Activated naive CD8-positive, alpha-beta T cell treated with anti-CD3 and anti-CD28 coated beads, Interleukin-2, amount 10 ng/mL, durations not matched to agents 7 days and 5 days (primary cell): Measurements from ENCODE around the gene SHISA7. TPM values are rescaled to one million over a fixed set of nuclear protein-coding genes. Genes with fewer than 3 reads are reported as not detected.

Experiments
- total RNA-seq, 2 experiments: library from RNA; stranded (reverse); gene quantifications; one replicate each; pipeline ENCODE4 v1.2.3, GENCODE V29; 2021

Gene SHISA7
- total RNA-seq, 2 experiments from 2014 or later, result not detected

Other genes starting within 250 kb of the SHISA7 start
- not detected for gene PTPRH, start 233.8 kb downstream of the SHISA7 start, total RNA-seq
- gene TMEM86B, start 214.5 kb downstream of the SHISA7 start, total RNA-seq, result 10 to 100 TPM; 18.8 to 19.4 TPM
- gene PPP6R1, start 184.3 kb downstream of the SHISA7 start, total RNA-seq, result 100 to 1,000 TPM; 211 to 226 TPM
- 10 to 100 TPM; 19.5 to 20.3 TPM for gene HSPBP1, start 163.2 kb downstream of the SHISA7 start, total RNA-seq
- 1 to 10 TPM; 9.0 TPM for gene BRSK1, start 159.3 kb downstream of the SHISA7 start, total RNA-seq
- 1 to 10 TPM in 1 of 2 experiments, under 1 TPM in 1; 0.51 to 1.1 TPM for gene TMEM150B, start 118.0 kb downstream of the SHISA7 start, total RNA-seq
- gene KMT5C, start 103.4 kb downstream of the SHISA7 start, total RNA-seq, result 10 to 100 TPM; 26.4 to 28.5 TPM
- under 1 TPM in 1 of 2 experiments, not detected in 1; 0.55 TPM for gene COX6B2, start 88.6 kb downstream of the SHISA7 start, total RNA-seq
- gene GARIN5B, start 80.0 kb downstream of the SHISA7 start, total RNA-seq, result not detected
- under 1 TPM; 0.53 to 0.60 TPM for gene IL11, start 72.8 kb downstream of the SHISA7 start, total RNA-seq
- gene TMEM190, start 66.5 kb downstream of the SHISA7 start, total RNA-seq, result not detected
- 10 to 100 TPM; 17.0 to 19.8 TPM for gene TMEM238, start 59.0 kb downstream of the SHISA7 start, total RNA-seq
- 1,000 to 10,000 TPM; 3,030 to 3,043 TPM for gene RPL28, start 57.4 kb downstream of the SHISA7 start, total RNA-seq
- gene UBE2S, start 35.5 kb downstream of the SHISA7 start, total RNA-seq, result 100 to 1,000 TPM; 184 to 203 TPM
- gene ISOC2, start 18.3 kb upstream of the SHISA7 start, total RNA-seq, result 10 to 100 TPM; 13.7 to 16.8 TPM
- gene C19orf85, start 21.5 kb upstream of the SHISA7 start, total RNA-seq, result not detected
- gene ZNF628, start 33.3 kb upstream of the SHISA7 start, total RNA-seq, result 10 to 100 TPM in 1 of 2 experiments, 1 to 10 TPM in 1; 9.4 to 11.5 TPM
- gene NAT14, start 41.9 kb upstream of the SHISA7 start, total RNA-seq, result 10 to 100 TPM; 14.5 to 15.0 TPM
- 1 to 10 TPM in 1 of 2 experiments, under 1 TPM in 1; 0.86 to 1.1 TPM for gene SSC5D, start 45.1 kb upstream of the SHISA7 start, total RNA-seq
- gene SBK2, start 93.8 kb upstream of the SHISA7 start, total RNA-seq, result not detected
- not detected for gene SBK3, start 102.2 kb upstream of the SHISA7 start, total RNA-seq
- 10 to 100 TPM; 10.1 to 10.4 TPM for gene ZNF579, start 137.5 kb upstream of the SHISA7 start, total RNA-seq
- gene FIZ1, start 156.2 kb upstream of the SHISA7 start, total RNA-seq, result 10 to 100 TPM; 16.0 to 18.4 TPM
- 10 to 100 TPM; 25.2 to 26.6 TPM for gene ZNF524, start 157.0 kb upstream of the SHISA7 start, total RNA-seq
- gene ZNF865, start 162.3 kb upstream of the SHISA7 start, total RNA-seq, result 10 to 100 TPM; 18.3 to 18.6 TPM
- gene ZNF784, start 181.3 kb upstream of the SHISA7 start, total RNA-seq, result 1 to 10 TPM; 6.3 to 7.6 TPM
- 10 to 100 TPM; 56.6 to 59.8 TPM for gene ZNF580, start 197.7 kb upstream of the SHISA7 start, total RNA-seq
- gene ZNF581, start 200.3 kb upstream of the SHISA7 start, total RNA-seq, result 10 to 100 TPM; 28.6 to 31.7 TPM
- 10 to 100 TPM; 12.1 to 13.4 TPM for gene CCDC106, start 204.9 kb upstream of the SHISA7 start, total RNA-seq
- 100 to 1,000 TPM; 257 to 267 TPM for gene U2AF2, start 211.7 kb upstream of the SHISA7 start, total RNA-seq
- 10 to 100 TPM; 55.3 to 58.2 TPM for gene EPN1, start 231.9 kb upstream of the SHISA7 start, total RNA-seq